ENCODE data around the gene PTGIS. TPM values are rescaled to one million over a fixed set of nuclear protein-coding genes. Genes with fewer than 3 reads are reported as not detected.
A peak's percentile ranks its signal among the peaks of the same experiment; 100 is the strongest.

Gene PTGIS
- total RNA-seq, 1 donor, result 89.8 TPM

GRCh38 chr20:49582413-49583334, 14.7 kb upstream of the PTGIS start:
- Histone ChIP-seq H3K4me3 (ENCODE audit: insufficient read depth, low read length) (no peak overlapping the region), H2AFZ (ENCODE audit: low read length) (no peak overlapping the region), H3K27me3 (ENCODE audit: insufficient read depth, low read length) (no peaks in the 10 kb centered on the region), H3K36me3 (ENCODE audit: insufficient read depth, low read length) (no peaks in the 10 kb centered on the region), H3K27ac (ENCODE audit: low read depth, low read length) (no peak overlapping the region), H3K79me2 (ENCODE audit: insufficient read depth, low read length) (no peaks in the 10 kb centered on the region), H3K4me1 (ENCODE audit: insufficient read depth, low read length) (peaks cover 58% of the 10 kb centered on the region), H3K9me3 (ENCODE audit: low read depth, low read length) (peaks cover 4% of the 10 kb centered on the region), H4K20me1 (ENCODE audit: insufficient read depth, low read length) (no peaks in the 10 kb centered on the region), H3K4me2 (ENCODE audit: insufficient read depth, low read length) (no peak overlapping the region)
- TF ChIP-seq, protein P1, sequence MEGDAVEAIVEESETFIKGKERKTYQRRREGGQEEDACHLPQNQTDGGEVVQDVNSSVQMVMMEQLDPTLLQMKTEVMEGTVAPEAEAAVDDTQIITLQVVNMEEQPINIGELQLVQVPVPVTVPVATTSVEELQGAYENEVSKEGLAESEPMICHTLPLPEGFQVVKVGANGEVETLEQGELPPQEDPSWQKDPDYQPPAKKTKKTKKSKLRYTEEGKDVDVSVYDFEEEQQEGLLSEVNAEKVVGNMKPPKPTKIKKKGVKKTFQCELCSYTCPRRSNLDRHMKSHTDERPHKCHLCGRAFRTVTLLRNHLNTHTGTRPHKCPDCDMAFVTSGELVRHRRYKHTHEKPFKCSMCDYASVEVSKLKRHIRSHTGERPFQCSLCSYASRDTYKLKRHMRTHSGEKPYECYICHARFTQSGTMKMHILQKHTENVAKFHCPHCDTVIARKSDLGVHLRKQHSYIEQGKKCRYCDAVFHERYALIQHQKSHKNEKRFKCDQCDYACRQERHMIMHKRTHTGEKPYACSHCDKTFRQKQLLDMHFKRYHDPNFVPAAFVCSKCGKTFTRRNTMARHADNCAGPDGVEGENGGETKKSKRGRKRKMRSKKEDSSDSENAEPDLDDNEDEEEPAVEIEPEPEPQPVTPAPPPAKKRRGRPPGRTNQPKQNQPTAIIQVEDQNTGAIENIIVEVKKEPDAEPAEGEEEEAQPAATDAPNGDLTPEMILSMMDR (IDR thresholded peaks at IDR 0.05; ENCODE audit: extremely low read depth, low read depth, low read length), result no peak
- no peak for DNase-seq (ENCODE audit: insufficient read length, low spot score, missing footprints)

- no peaks in the 10 kb centered on the region for H4K20me1 ChIP-seq (ENCODE audit: insufficient read depth, low read length)
- no peaks in the 10 kb centered on the region for H3K79me2 ChIP-seq (ENCODE audit: insufficient read depth, low read length)
- no peaks in the 10 kb centered on the region for H3K36me3 ChIP-seq (ENCODE audit: insufficient read depth, low read length)
- DNase-seq (ENCODE audit: insufficient read length, low spot score, missing footprints), result no peak
- no peak overlapping the region for H3K4me2 ChIP-seq (ENCODE audit: insufficient read depth, low read length)
- TF ChIP-seq, protein P1 (IDR thresholded peaks at IDR 0.05; ENCODE audit: extremely low read depth, low read depth, low read length), result no peak
- H3K4me3 ChIP-seq (ENCODE audit: insufficient read depth, low read length), result no peak overlapping the region
- H3K9me3 ChIP-seq (ENCODE audit: low read depth, low read length), result peaks cover 5% of the 10 kb centered on the region
- H3K27ac ChIP-seq (ENCODE audit: low read depth, low read length), result peak overlapping the region; percentile 11
- H3K4me1 ChIP-seq (ENCODE audit: insufficient read depth, low read length), result peaks cover 52% of the 10 kb centered on the region
- no peak overlapping the region for H2AFZ ChIP-seq (ENCODE audit: low read length)
- no peaks in the 10 kb centered on the region for H3K27me3 ChIP-seq (ENCODE audit: insufficient read depth, low read length)
These were observed 13.5 kb upstream of the PTGIS start for GRCh38 chr20:49581482-49581881.

DNA sequence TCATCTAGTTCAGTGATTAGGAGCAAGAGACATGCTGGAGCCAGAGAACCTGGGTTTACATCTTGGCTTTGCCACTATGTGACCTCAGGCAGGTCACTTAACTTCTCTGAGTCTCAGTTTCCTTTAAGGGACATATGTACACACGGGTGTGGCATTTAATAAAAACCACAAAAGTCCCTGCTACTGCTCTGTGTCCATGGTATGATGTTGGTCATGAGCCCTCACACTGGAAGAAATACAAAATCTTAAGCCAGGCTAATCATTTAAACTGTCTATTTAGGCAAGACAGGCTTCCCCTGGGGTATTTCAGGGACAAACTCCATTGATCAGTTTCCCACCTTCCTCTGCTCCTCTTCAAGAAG, 12.9 kb upstream of the PTGIS start:
- TF ChIP-seq, protein P1 (IDR thresholded peaks at IDR 0.05; ENCODE audit: extremely low read depth, low read depth, low read length), result no peak
- Histone ChIP-seq H3K27me3 (ENCODE audit: insufficient read depth, low read length) (no peaks in the 10 kb centered on the region), H3K79me2 (ENCODE audit: insufficient read depth, low read length) (no peaks in the 10 kb centered on the region), H3K4me3 (ENCODE audit: insufficient read depth, low read length) (no peak overlapping the region), H3K4me1 (ENCODE audit: insufficient read depth, low read length) (peaks cover 48% of the 10 kb centered on the region), H3K27ac (ENCODE audit: low read depth, low read length) (peak overlapping the region; percentile 11), H3K9me3 (ENCODE audit: low read depth, low read length) (peaks cover 6% of the 10 kb centered on the region), H4K20me1 (ENCODE audit: insufficient read depth, low read length) (no peaks in the 10 kb centered on the region), H2AFZ (ENCODE audit: low read length) (no peak overlapping the region), H3K36me3 (ENCODE audit: insufficient read depth, low read length) (no peaks in the 10 kb centered on the region), H3K4me2 (ENCODE audit: insufficient read depth, low read length) (peak overlapping the region; percentile 37)
- peak; percentile 77 for DNase-seq (ENCODE audit: insufficient read length, low spot score, missing footprints)
